IMR-90 (cell line): Measurements from ENCODE around the gene MAGI2. TPM values are rescaled to one million over a fixed set of nuclear protein-coding genes. Genes with fewer than 3 reads are reported as not detected.

Source experiments
- ATAC-seq: fragments of 200-7000 bp; cut with Tn5 transposase; 2 replicates; pipeline ENCODE4 v1.9.1; 2020; ENCODE audit warnings: low read depth, mild to moderate bottlenecking, moderate library complexity
- BruUV-seq: library from RNA; stranded (reverse); fragments of 400-500 nt; replicated peaks from 2 replicates; lab custom pipeline; 2021; lab: Mats Ljungman, UMichigan
- CTCF ChIA-PET: fragments of 300-600 bp; formaldehyde crosslinking; extraction: SDS; loops from one replicate; lab custom pipeline; 2021; ENCODE audit warnings: antibody characterized with exemption; lab: Yijun Ruan, JAX
- POLR2A ChIA-PET: fragments of 300-600 bp; sonication (Branson Sonifier 250); formaldehyde crosslinking; loops from one replicate; lab custom pipeline; 2022; ENCODE audit warnings: antibody characterized with exemption; ENCODE audit not compliant: unreplicated experiment; lab: Charles Lee
- DNase-seq: peaks from one replicate; pipeline ENCODE4 v3.0.0; 2013
- H2AFZ ChIP-seq: replicated peaks from 2 replicates; pipeline ENCODE3; 2013; ENCODE audit warnings: low read length, mild to moderate bottlenecking; ENCODE audit not compliant: poor library complexity
- H2AK5ac ChIP-seq: 2 replicates; pipeline ENCODE4 v1.6.1; 2013; ENCODE audit warnings: low read depth, low read length, inconsistent platforms
- H2AK9ac ChIP-seq: replicated peaks from 2 replicates; pipeline ENCODE3; 2013; ENCODE audit warnings: mild to moderate bottlenecking, low read depth, low read length, moderate library complexity; ENCODE audit not compliant: poor library complexity
- H2BK120ac ChIP-seq: 2 replicates; pipeline ENCODE4 v1.6.1; 2013; ENCODE audit warnings: low read depth, low read length, inconsistent platforms
- H2BK15ac ChIP-seq: 3 replicates; pipeline ENCODE4 v1.6.1; 2013; ENCODE audit warnings: low read depth, low read length, inconsistent platforms
- H2BK20ac ChIP-seq: 2 replicates; pipeline ENCODE4 v1.6.1; 2013; ENCODE audit warnings: low read depth, mild to moderate bottlenecking, inconsistent platforms, low read length, moderate library complexity
- H2BK5ac ChIP-seq: 2 replicates; pipeline ENCODE4 v1.6.1; 2013; ENCODE audit warnings: mild to moderate bottlenecking, low read depth, low read length, inconsistent platforms; ENCODE audit not compliant: poor library complexity, severe bottlenecking
- H3K14ac ChIP-seq: replicated peaks from 2 replicates; pipeline ENCODE4 v1.6.1; 2013; ENCODE audit warnings: low read depth, low read length, inconsistent platforms
- H3K18ac ChIP-seq: 2 replicates; pipeline ENCODE4 v1.6.1; 2013; ENCODE audit warnings: low read depth, low read length, control low read depth
- H3K23ac ChIP-seq: 2 replicates; pipeline ENCODE4 v1.6.1; 2013; ENCODE audit warnings: low read depth, low read length, inconsistent platforms
- H3K27ac ChIP-seq: 2 replicates; pipeline ENCODE4 v1.5.1; 2013; ENCODE audit warnings: mild to moderate bottlenecking, control low read depth, low read length; ENCODE audit not compliant: insufficient read depth
- H3K27me3 ChIP-seq: 2 replicates; pipeline ENCODE4 v1.6.1; 2013; ENCODE audit warnings: low read length; ENCODE audit not compliant: control insufficient read depth, insufficient read depth
- H3K36me3 ChIP-seq: 2 replicates; pipeline ENCODE4 v1.6.1; 2013; ENCODE audit warnings: low read length, mixed read lengths; ENCODE audit not compliant: control insufficient read depth, insufficient read depth
- H3K4ac ChIP-seq: 2 replicates; pipeline ENCODE4 v1.6.1; 2013; ENCODE audit warnings: low read depth, low read length, inconsistent platforms
- H3K4me1 ChIP-seq: 2 replicates; pipeline ENCODE4 v1.6.1; 2013; ENCODE audit warnings: low read length, mixed read lengths; ENCODE audit not compliant: control insufficient read depth, insufficient read depth
- H3K4me2 ChIP-seq: 2 replicates; pipeline ENCODE4 v1.6.1; 2013; ENCODE audit warnings: low read depth, mild to moderate bottlenecking, control low read depth, low read length, moderate library complexity
- H3K4me3 ChIP-seq: 2 replicates; pipeline ENCODE4 v1.5.1; 2013; ENCODE audit warnings: low read depth, mild to moderate bottlenecking, control low read depth, low read length, moderate library complexity; ENCODE audit not compliant: insufficient read depth
- H3K56ac ChIP-seq: 2 replicates; pipeline ENCODE4 v1.6.1; 2013; ENCODE audit warnings: low read length, inconsistent platforms; ENCODE audit not compliant: insufficient read depth; ENCODE audit errors: extremely low read depth
- H3K79me1 ChIP-seq, 2 experiments: 2 replicates each; pipeline ENCODE4 v1.6.1; 2013; ENCODE audit warnings: low read length in 2 of 2, inconsistent platforms in 1 of 2, low read depth in 1 of 2
- H3K9ac ChIP-seq: 2 replicates; pipeline ENCODE4 v1.6.1; 2013; ENCODE audit warnings: low read depth, low read length, control low read depth
- H3K9me1 ChIP-seq: 2 replicates; pipeline ENCODE4 v1.6.1; 2013; ENCODE audit warnings: low read length, inconsistent platforms; ENCODE audit not compliant: insufficient read depth
- H3K9me3 ChIP-seq: 2 replicates; pipeline ENCODE4 v1.6.1; 2013; ENCODE audit warnings: low read length; ENCODE audit not compliant: control insufficient read depth, insufficient read depth
- H4K20me1 ChIP-seq: 2 replicates; pipeline ENCODE4 v1.6.1; 2013; ENCODE audit warnings: low read length, inconsistent platforms; ENCODE audit not compliant: insufficient read depth
- H4K5ac ChIP-seq: 2 replicates; pipeline ENCODE4 v1.6.1; 2013; ENCODE audit warnings: mild to moderate bottlenecking, low read depth, low read length, control low read depth
- H4K8ac ChIP-seq, 2 experiments: 2 replicates each; pipeline ENCODE4 v1.6.1; 2013; ENCODE audit warnings: low read depth in 2 of 2, low read length in 2 of 2, control low read depth in 1 of 2, inconsistent platforms in 1 of 2
- H4K91ac ChIP-seq: 2 replicates; pipeline ENCODE4 v1.6.1; 2013; ENCODE audit warnings: low read depth, low read length, inconsistent platforms; ENCODE audit not compliant: insufficient read depth
- BHLHE40 ChIP-seq: fragments of 150-350 bp; IDR thresholded peaks from 2 replicates; pipeline ENCODE4 v1.6.1; 2016; ENCODE audit warnings: mild to moderate bottlenecking, low read depth, low read length
- CEBPB ChIP-seq: IDR thresholded peaks from 2 replicates; pipeline ENCODE4 v1.6.1; 2012; ENCODE audit warnings: low read depth, low read length, improper control_type of control experiment
- CHD1 ChIP-seq: IDR thresholded peaks from 2 replicates; pipeline ENCODE4 v1.6.1; 2012; ENCODE audit warnings: low read depth, low read length, improper control_type of control experiment
- ELK1 ChIP-seq: fragments of 150-350 bp; IDR thresholded peaks from 2 replicates; pipeline ENCODE4 v1.6.1; 2016; ENCODE audit warnings: low read depth, mild to moderate bottlenecking, low read length, moderate library complexity, borderline replicate concordance
- FOS ChIP-seq: fragments of 150-350 bp; IDR thresholded peaks from 2 replicates; pipeline ENCODE4 v1.6.1; 2016; ENCODE audit warnings: low read depth, low read length
- MAFK ChIP-seq: IDR thresholded peaks from 2 replicates; pipeline ENCODE4 v1.6.1; 2012; ENCODE audit warnings: low read depth, low read length, improper control_type of control experiment
- MAZ ChIP-seq: IDR thresholded peaks from 2 replicates; pipeline ENCODE4 v1.6.1; 2012; ENCODE audit warnings: low read depth, mild to moderate bottlenecking, low read length, improper control_type of control experiment, moderate library complexity, borderline replicate concordance
- MXI1 ChIP-seq: IDR thresholded peaks from 2 replicates; pipeline ENCODE4 v1.6.1; 2012; ENCODE audit warnings: low read depth, mild to moderate bottlenecking, low read length, moderate library complexity, borderline replicate concordance
- NFE2L2 ChIP-seq: fragments of 150-350 bp; IDR thresholded peaks from 2 replicates; pipeline ENCODE4 v1.6.1; 2016; ENCODE audit warnings: low read depth, mild to moderate bottlenecking, low read length
- POLR2A ChIP-seq: IDR thresholded peaks from 2 replicates; pipeline ENCODE4 v1.6.1; 2012; ENCODE audit warnings: mild to moderate bottlenecking, low read depth, low read length
- RAD21 ChIP-seq: IDR thresholded peaks from 2 replicates; pipeline ENCODE4 v1.6.1; 2012; ENCODE audit warnings: low read length, improper control_type of control experiment
- RCOR1 ChIP-seq: IDR thresholded peaks from 2 replicates; pipeline ENCODE4 v1.6.1; 2012; ENCODE audit warnings: mild to moderate bottlenecking, low read length, improper control_type of control experiment; ENCODE audit not compliant: insufficient replicate concordance
- RFX5 ChIP-seq: IDR thresholded peaks from 2 replicates; pipeline ENCODE4 v1.8.0; 2012; ENCODE audit warnings: low read depth, mild to moderate bottlenecking, low read length, moderate library complexity
- SMC3 ChIP-seq: fragments of 150-350 bp; IDR thresholded peaks from 2 replicates; pipeline ENCODE4 v1.6.1; 2016; ENCODE audit warnings: low read depth, mild to moderate bottlenecking, antibody characterized with exemption, low read length, moderate library complexity
- WGBS, 2 experiments: methylation state at CpG; one replicate each; pipeline versions ENCODE4 v1.1.5 to v1.1.7; 2013; ENCODE audit warnings: missing lambda C conversion rate in 2 of 2; ENCODE audit not compliant: insufficient read length in 1 of 2; ENCODE audit errors: extremely low coverage in 2 of 2; 5-methylcytosine and 5-hydroxymethylcytosine counted together
- dilution Hi-C: fragments of 300-500 bp; cut with HindIII; formaldehyde crosslinking; loops from one replicate; pipeline ENCODE4 v1.14.3; 2018; ENCODE audit warnings: low sequenced_read_pairs; ENCODE audit not compliant: unreplicated experiment
- in situ Hi-C: fragments of 300-500 bp; cut with MboI; formaldehyde crosslinking; loops from 3 replicates; pipeline ENCODE4 v1.14.3; 2019; ENCODE audit warnings: low sequenced_read_pairs, inconsistent platforms, mixed read lengths
- intact Hi-C: fragments of 100-400 bp; cut with micrococcal nuclease; formaldehyde crosslinking; loops from 2 replicates; pipeline ENCODE4 v1.10.0; 2022
- polyA plus RNA-seq, 3 experiments: library from polyadenylated mRNA; depleted of rRNA; stranded (reverse); fragments of >200 nt; gene quantifications; 2 replicates each; pipeline ENCODE4 v1.2.3, GENCODE V29; 2012; ENCODE audit warnings: low replicate concordance in 1 of 3
- total RNA-seq: library from RNA; depleted of rRNA; stranded (reverse); fragments of >200 nt; gene quantifications from 2 replicates; pipeline ENCODE4 v1.2.3, GENCODE V29; 2012
- TF ChIP-seq, protein P1 (sequence below): conservative IDR thresholded peaks from 2 replicates; pipeline ENCODE4 v1.5.1; 2012; ENCODE audit warnings: mild to moderate bottlenecking, low read depth, low read length, improper control_type of control experiment
- TF ChIP-seq, protein P2 (sequence below): fragments of 150-350 bp; IDR thresholded peaks from 2 replicates; pipeline ENCODE4 v1.6.1; 2017; ENCODE audit warnings: mild to moderate bottlenecking, antibody characterized with exemption, low read length, low read depth

Gene MAGI2
- total and polyA plus RNA-seq, 2 of the 4 experiments (the other 2 are of a cell fraction) = 2.5 to 17.9 TPM

GRCh38 chr7:78367280-78367773 is 1086.1 kb downstream of the MAGI2 start:
- in situ Hi-C loops (no loop called here), intact Hi-C loops (no loop called here), dilution Hi-C loops (no loop called here)
- Histone ChIP-seq H3K27ac (no peak overlapping the region), H2BK120ac (no peak overlapping the region), H2AK5ac (no peak overlapping the region), H4K8ac (no peak overlapping the region), H4K5ac (no peak overlapping the region), H2AK9ac (no peak overlapping the region), H2AFZ (no peak overlapping the region), H3K4me2 (no peak overlapping the region), H3K56ac (no peak overlapping the region), H2BK20ac (no peak overlapping the region), H2BK5ac (no peak overlapping the region), H3K36me3 (no peaks in the 10 kb centered on the region), H3K9ac (no peak overlapping the region), H4K91ac (no peak overlapping the region), H4K20me1 (no peaks in the 10 kb centered on the region), H3K79me1 (no peaks in the 10 kb centered on the region), H2BK15ac (no peak overlapping the region), H3K9me1 (no peaks in the 10 kb centered on the region), H3K27me3 (no peaks in the 10 kb centered on the region), H3K9me3 (no peaks in the 10 kb centered on the region), H3K18ac (no peak overlapping the region), H3K4me3 (no peak overlapping the region), H3K23ac (no peak overlapping the region), H3K14ac (no peak overlapping the region), H3K4ac (no peak overlapping the region), H3K4me1 (no peaks in the 10 kb centered on the region)
- TF ChIP-seq, protein P1, sequence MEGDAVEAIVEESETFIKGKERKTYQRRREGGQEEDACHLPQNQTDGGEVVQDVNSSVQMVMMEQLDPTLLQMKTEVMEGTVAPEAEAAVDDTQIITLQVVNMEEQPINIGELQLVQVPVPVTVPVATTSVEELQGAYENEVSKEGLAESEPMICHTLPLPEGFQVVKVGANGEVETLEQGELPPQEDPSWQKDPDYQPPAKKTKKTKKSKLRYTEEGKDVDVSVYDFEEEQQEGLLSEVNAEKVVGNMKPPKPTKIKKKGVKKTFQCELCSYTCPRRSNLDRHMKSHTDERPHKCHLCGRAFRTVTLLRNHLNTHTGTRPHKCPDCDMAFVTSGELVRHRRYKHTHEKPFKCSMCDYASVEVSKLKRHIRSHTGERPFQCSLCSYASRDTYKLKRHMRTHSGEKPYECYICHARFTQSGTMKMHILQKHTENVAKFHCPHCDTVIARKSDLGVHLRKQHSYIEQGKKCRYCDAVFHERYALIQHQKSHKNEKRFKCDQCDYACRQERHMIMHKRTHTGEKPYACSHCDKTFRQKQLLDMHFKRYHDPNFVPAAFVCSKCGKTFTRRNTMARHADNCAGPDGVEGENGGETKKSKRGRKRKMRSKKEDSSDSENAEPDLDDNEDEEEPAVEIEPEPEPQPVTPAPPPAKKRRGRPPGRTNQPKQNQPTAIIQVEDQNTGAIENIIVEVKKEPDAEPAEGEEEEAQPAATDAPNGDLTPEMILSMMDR = no peak
- TF ChIP-seq BHLHE40 (no peak), MXI1 (no peak), ELK1 (no peak), RCOR1 (no peak), RFX5 (no peak), POLR2A (no peak), NFE2L2 (no peak), MAZ (no peak), MAFK (no peak), SMC3 (no peak), RAD21 (no peak), CEBPB (no peak), CHD1 (no peak), FOS (no peak)
- TF ChIP-seq, protein P2, sequence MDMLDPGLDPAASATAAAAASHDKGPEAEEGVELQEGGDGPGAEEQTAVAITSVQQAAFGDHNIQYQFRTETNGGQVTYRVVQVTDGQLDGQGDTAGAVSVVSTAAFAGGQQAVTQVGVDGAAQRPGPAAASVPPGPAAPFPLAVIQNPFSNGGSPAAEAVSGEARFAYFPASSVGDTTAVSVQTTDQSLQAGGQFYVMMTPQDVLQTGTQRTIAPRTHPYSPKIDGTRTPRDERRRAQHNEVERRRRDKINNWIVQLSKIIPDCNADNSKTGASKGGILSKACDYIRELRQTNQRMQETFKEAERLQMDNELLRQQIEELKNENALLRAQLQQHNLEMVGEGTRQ = no peak
- DNase-seq (no peak), ATAC-seq (no peak)
- CTCF ChIA-PET = interaction anchor here (0.6 to 1.1 kb wide), 3 partner anchors 8 to 111 kb away, joined by 3 to 6 read pairs (median 3); no protein-coding TSS in a partner anchor
- 82% methylated on average over 2 of the region's 5 CpGs; no CpG with 5 or more reads in 1 of the 2 experiments for WGBS, 2 experiments
- POLR2A ChIA-PET = no interaction called here
- no TSS peak for BruUV-seq
